NCI-H82 (cell line): Measurements from ENCODE around the gene FAM131B.
A peak's percentile ranks its signal among the peaks of the same experiment; 100 is the strongest.

Experiments
- DNase-seq: peaks from one replicate; lab custom pipeline; 2025; lab: John Stamatoyannopoulos, UW

The FAM131B gene

DNA sequence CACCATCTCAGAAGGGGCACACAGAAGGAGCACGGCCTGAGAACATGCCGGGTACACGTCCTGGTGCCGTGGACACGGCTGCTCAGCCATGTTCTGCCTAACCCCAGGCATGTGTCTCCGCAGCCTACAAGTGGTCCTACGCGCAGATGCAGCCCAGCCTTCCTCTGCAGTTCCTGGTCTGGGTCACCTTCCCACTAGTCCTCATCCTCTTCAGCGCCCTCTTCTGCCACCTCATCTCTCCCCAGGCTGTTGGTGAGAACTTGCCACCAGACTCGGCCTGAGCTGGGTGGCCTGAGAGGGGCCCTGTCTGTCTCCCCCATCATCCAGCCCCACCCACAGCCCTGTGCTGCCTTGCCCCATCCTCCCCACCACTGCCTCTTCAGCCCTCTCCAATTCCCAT, 41.3 kb downstream of the FAM131B start:
- no peak for DNase-seq

DNA sequence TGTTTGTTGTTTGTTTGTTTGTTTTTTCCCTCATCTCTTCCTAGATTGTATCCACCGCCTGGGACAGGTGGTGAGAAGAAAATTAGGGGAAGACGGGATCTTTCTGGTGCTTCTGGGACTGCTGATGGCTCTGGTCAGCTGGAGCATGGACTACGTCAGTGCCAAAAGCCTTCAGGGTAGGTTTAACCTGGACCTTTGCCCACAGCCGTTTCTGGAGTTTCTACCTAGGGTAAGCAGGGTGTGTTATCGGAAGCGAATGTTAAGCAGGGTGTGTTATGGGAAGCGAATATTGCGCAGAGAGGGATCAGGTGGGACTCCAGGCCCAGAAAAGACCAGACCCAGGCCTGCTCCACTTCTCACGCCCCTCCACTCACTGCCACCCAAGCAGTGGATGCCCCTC, 41.9 kb downstream of the FAM131B start:
- no peak for DNase-seq

DNA sequence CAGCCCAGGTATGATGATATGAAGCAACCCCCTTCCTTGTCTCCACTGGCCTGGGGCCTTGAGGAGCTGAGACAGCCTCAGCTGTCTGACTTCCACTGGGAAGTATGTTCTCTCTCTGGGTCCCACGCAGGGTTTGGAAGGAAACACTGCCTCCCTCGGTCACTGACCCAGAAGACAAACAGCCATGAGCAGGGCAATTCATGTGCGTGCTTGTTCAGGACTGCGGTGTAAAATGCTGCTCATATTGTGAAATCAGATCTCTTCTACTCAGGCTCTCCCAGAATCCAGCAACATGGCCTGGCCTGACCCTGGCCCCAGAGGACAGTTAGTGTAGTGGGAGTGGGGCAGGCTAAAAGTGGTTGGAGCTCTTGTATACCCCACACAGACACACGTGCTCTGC, 43.9 kb downstream of the FAM131B start:
- no peak for DNase-seq

DNA sequence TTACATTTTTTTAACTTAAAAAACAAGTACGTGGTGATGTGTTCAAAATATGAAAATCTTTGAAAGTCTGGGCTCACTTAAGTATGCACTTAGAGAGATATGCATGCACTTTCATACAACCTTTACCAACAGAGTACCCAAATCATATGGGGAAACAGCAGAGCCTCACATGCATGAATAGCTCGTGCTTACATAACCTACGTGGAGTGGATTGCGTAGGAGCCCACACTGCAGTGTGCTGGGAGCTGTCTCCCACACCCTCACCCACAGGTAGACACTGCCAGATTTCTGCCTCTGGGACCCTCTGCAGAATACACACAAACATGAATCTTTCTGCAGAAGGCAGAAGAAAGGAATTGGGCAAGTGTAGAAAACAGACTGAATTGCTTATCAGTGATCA, 46.0 kb downstream of the FAM131B start:
- DNase-seq, result no peak

DNA sequence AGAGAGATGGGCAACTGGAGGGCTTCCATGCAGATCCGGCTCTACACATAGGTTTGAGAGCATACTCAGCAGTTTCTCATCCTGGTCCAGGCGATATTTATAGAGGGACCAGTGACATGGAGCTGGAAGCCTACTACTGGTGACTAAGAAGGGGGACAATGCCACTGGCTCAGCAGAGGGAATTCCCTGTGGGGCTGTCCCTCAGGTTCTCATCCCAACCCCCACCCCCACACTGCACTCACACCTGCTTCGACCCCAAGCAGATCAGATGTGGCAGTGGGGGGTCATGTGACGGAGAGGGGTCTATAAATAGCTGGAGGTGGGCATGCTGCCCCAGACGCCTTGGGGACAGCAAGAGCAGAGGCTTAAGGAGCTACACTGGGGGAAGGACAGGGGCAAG, 46.7 kb downstream of the FAM131B start, which contains the start of gene CLCN1:
Gene CLCN1, plus strand, starts transcription at position 336 of the 400 bp plus-strand sequence. CDS start 102 bp downstream, outside the sequence.
- no peak for DNase-seq

DNA sequence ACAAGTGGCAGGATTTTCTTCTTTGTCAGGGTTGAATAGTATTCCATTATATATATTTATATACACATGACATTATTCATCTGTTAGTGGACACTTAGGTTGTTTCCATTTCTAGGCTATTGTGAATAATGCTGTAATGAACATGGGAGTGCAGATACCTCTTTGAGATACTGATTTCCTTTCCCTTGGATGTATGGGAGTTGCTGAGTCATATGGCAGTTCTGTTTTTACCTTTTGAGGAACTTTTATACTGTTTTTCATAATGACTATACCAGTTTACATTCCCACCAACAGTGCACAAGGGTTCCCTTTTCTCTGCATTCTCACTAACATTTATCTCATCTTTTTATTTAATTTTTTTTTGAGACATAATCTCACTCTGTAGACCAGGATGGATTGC, 48.4 kb downstream of the FAM131B start:
- no peak for DNase-seq

DNA sequence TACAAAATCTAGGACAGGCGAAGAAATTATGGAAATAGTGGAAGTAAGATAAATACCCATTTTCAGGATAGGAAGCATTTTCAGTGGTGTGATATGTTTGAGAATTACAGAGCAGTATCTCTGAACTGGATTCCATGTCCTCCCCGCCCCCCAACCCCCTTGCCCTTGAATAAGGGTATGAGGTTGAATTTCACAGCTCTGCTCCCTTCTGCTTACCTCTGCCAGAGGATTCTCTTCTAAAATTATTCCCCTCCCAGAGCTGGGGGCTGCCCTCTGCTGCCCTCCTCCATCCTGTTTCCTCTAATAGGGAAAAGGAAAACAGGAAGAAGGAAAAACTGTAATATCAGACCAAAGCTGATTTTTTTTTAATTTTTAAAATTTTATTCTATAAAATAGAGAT, 53.9 kb downstream of the FAM131B start:
- DNase-seq, result no peak

DNA sequence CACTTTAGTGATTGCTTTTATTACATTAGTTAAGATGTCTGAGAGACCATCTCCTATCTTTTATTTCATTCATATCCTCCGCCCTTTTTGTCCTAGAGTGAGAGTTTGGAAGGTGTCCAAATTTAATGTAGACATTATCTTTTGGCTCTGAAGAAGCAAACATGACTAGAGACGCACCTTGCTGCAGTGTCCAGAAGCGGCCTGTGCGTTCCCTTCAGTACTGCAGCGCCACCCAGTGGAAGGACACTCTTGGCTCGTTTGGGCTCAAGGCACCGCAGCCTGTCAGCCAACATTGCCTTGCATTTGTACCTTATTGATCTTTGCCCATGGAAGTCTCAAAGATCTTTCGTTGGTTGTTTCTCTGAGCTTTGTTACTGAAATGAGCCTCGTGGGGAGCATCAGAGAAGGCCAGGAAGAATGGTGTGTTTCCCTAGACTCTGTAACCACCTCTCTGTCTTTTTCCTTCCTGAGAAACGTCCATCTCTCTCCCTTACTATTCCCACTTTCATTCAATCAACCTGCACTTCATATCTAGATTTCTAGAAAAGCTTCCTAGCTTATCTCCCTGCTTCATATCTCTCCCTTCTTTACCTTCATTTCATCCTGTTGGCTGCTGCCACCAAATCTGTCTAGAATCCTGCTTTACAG, 57.0 kb downstream of the FAM131B start:
- peak; percentile 60 for DNase-seq

DNA sequence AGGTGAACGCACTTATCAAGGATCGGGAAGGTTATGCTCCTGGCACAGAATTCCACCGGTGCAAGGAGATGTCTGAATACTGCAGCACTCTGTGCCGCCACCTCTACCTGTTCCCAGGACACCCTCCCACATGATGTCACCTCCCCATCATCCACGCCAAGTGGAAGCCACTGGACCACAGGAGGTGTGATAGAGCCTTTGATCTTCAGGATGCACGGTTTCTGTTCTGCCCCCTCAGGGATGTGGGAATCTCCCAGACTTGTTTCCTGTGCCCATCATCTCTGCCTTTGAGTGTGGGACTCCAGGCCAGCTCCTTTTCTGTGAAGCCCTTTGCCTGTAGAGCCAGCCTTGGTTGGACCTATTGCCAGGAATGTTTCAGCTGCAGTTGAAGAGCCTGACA, 57.6 kb downstream of the FAM131B start:
- DNase-seq, result no peak

DNA sequence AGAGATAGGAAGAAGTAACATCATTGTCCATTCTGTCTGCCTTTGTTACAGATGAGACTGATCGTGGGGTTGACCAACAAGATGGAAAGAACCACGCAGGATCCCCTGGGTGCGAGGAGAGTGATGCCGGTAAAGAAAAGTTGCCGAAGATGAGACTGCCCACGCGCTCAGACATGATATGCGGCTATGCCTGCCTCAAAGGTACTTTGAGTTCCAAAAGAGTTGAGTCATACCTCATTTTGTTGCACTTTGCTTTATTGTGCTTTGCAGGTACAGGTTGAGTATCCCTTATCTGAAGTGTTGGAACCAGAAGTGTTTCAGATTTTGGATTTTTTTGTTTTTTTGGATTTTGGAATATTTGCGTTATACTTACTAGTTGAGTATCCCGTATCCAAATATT, 58.8 kb downstream of the FAM131B start:
- no peak for DNase-seq
